Fibroblast of villous mesenchyme (primary cell): ENCODE results near the gene ADARB2. TPM values are rescaled to one million over a fixed set of nuclear protein-coding genes. Genes with fewer than 3 reads are reported as not detected.

Experiments
- DNase-seq: peaks from one replicate; pipeline ENCODE4 v3.0.0-alpha.2; 2010; ENCODE audit warnings: low read depth
- H3K4me3 ChIP-seq: 2 replicates; pipeline ENCODE4 v1.5.1; 2011; ENCODE audit warnings: low read depth, mild to moderate bottlenecking, low read length
- CTCF ChIP-seq: IDR thresholded peaks from 2 replicates; pipeline ENCODE4 v1.5.1; 2012; ENCODE audit warnings: low read depth, mild to moderate bottlenecking, low read length; ENCODE audit not compliant: insufficient read depth
- total RNA-seq: library from RNA; depleted of rRNA; stranded (reverse); fragments of >200 nt; gene quantifications from 2 replicates; pipeline ENCODE4 v1.2.3, GENCODE V29; 2012

Gene ADARB2
- total RNA-seq, 1 donor, result not detected

- no peak for TF ChIP-seq CTCF
- no peak overlapping the region for H3K4me3 ChIP-seq
- DNase-seq, result no peak
Measured at GRCh38 chr10:1532636-1533035, 204.7 kb downstream of the ADARB2 start.

GRCh38 chr10:1531883-1532597 lies 205.3 kb downstream of the ADARB2 start:
- no peak for TF ChIP-seq CTCF
- no peak overlapping the region for H3K4me3 ChIP-seq
- no peak for DNase-seq

- no peak for TF ChIP-seq CTCF
- DNase-seq, result no peak
- H3K4me3 ChIP-seq, result no peak overlapping the region
Measured at GRCh38 chr10:1530871-1531517, 206.3 kb downstream of the ADARB2 start.

- no peak for TF ChIP-seq CTCF
- DNase-seq, result no peak
- no peak overlapping the region for H3K4me3 ChIP-seq
Measured at GRCh38 chr10:1529806-1530413, 207.4 kb downstream of the ADARB2 start.

- TF ChIP-seq CTCF, result no peak
- no peak overlapping the region for H3K4me3 ChIP-seq
- no peak for DNase-seq
Measured at GRCh38 chr10:1527951-1528350, 209.4 kb downstream of the ADARB2 start.

- DNase-seq, result no peak
- no peak overlapping the region for H3K4me3 ChIP-seq
- no peak for TF ChIP-seq CTCF
Measured at GRCh38 chr10:1526436-1527055, 210.8 kb downstream of the ADARB2 start.
